ENCODE results near the gene SLC35D2.
"Not testable (repeated sequence)": the region's sequence is repeated elsewhere in the genome, so short reads cannot be mapped to it uniquely, and the experiment has no call there.

The SLC35D2 gene

GRCh38 chr9:96379461-96379860 lies 4.0 kb downstream of the SLC35D2 start:
- H3K36me3 ChIP-seq (ENCODE audit: control insufficient read depth, insufficient read depth, low read length): peaks cover 9% of the 10 kb centered on the region
- no peak overlapping the region for H3K4me3 ChIP-seq (ENCODE audit: extremely low read depth, insufficient read depth, low read length, poor library complexity, severe bottlenecking)
- no peaks in the 10 kb centered on the region for H3K9me3 ChIP-seq (ENCODE audit: control insufficient read depth, low read length)
- peaks cover 24% of the 10 kb centered on the region for H3K4me1 ChIP-seq (ENCODE audit: control insufficient read depth, insufficient read depth, low read length, poor library complexity, severe bottlenecking)
- no peak overlapping the region for H3K27ac ChIP-seq (ENCODE audit: low read depth, low read length, severe bottlenecking)
- 67% methylated on average over 1 of the region's 2 CpGs; no CpG with 5 or more reads in 1 of the 2 experiments for WGBS, 2 experiments (ENCODE audit: insufficient coverage in 2 of 2)

- Histone ChIP-seq H3K27ac (ENCODE audit: low read depth, low read length, severe bottlenecking) (no peak overlapping the region), H3K4me1 (ENCODE audit: control insufficient read depth, insufficient read depth, low read length, poor library complexity, severe bottlenecking) (peaks cover 21% of the 10 kb centered on the region), H3K36me3 (ENCODE audit: control insufficient read depth, insufficient read depth, low read length) (peaks cover 9% of the 10 kb centered on the region), H3K9me3 (ENCODE audit: control insufficient read depth, low read length) (no peaks in the 10 kb centered on the region), H3K4me3 (ENCODE audit: extremely low read depth, insufficient read depth, low read length, poor library complexity, severe bottlenecking) (no peak overlapping the region)
- 94 to 100% methylated on average over 1 to 3 of the region's 3 CpGs for WGBS, 2 experiments (ENCODE audit: insufficient coverage in 2 of 2)
Observed at GRCh38 chr9:96378187-96378586, 5.3 kb downstream of the SLC35D2 start.

GRCh38 chr9:96376891-96377874 lies 6.3 kb downstream of the SLC35D2 start:
- WGBS, 2 experiments (ENCODE audit: insufficient coverage in 2 of 2): 91% methylated on average over 12 to 13 of the region's 13 CpGs
- peaks cover 15% of the 10 kb centered on the region for H3K4me1 ChIP-seq (ENCODE audit: control insufficient read depth, insufficient read depth, low read length, poor library complexity, severe bottlenecking)
- no peak overlapping the region for H3K27ac ChIP-seq (ENCODE audit: low read depth, low read length, severe bottlenecking)
- no peaks in the 10 kb centered on the region for H3K9me3 ChIP-seq (ENCODE audit: control insufficient read depth, low read length)
- no peak overlapping the region for H3K4me3 ChIP-seq (ENCODE audit: extremely low read depth, insufficient read depth, low read length, poor library complexity, severe bottlenecking)
- peaks cover 9% of the 10 kb centered on the region for H3K36me3 ChIP-seq (ENCODE audit: control insufficient read depth, insufficient read depth, low read length)

GRCh38 chr9:96375507-96375906 lies 8.0 kb downstream of the SLC35D2 start:
- WGBS, 2 experiments (ENCODE audit: insufficient coverage in 2 of 2): 100% methylated on average over 4 to 6 of the region's 6 CpGs
- not testable (repeated sequence) for H3K36me3 ChIP-seq (ENCODE audit: control insufficient read depth, insufficient read depth, low read length); H3K9me3 ChIP-seq (ENCODE audit: control insufficient read depth, low read length); H3K4me3 ChIP-seq (ENCODE audit: extremely low read depth, insufficient read depth, low read length, poor library complexity, severe bottlenecking); H3K27ac ChIP-seq (ENCODE audit: low read depth, low read length, severe bottlenecking)
- peaks cover 11% of the 10 kb centered on the region for H3K4me1 ChIP-seq (ENCODE audit: control insufficient read depth, insufficient read depth, low read length, poor library complexity, severe bottlenecking)

GRCh38 chr9:96367943-96368342 lies 15.6 kb downstream of the SLC35D2 start:
- H3K4me3 ChIP-seq (ENCODE audit: extremely low read depth, insufficient read depth, low read length, poor library complexity, severe bottlenecking): no peak overlapping the region
- H3K27ac ChIP-seq (ENCODE audit: low read depth, low read length, severe bottlenecking): no peak overlapping the region
- H3K36me3 ChIP-seq (ENCODE audit: control insufficient read depth, insufficient read depth, low read length): peaks cover 34% of the 10 kb centered on the region
- H3K4me1 ChIP-seq (ENCODE audit: control insufficient read depth, insufficient read depth, low read length, poor library complexity, severe bottlenecking): no peaks in the 10 kb centered on the region
- no CpG with 5 or more reads among the region's 1 CpG for WGBS, 2 experiments (ENCODE audit: insufficient coverage in 2 of 2)
- H3K9me3 ChIP-seq (ENCODE audit: control insufficient read depth, low read length): no peaks in the 10 kb centered on the region

GRCh38 chr9:96363175-96363967 lies 20.1 kb downstream of the SLC35D2 start:
- WGBS, 2 experiments (ENCODE audit: insufficient coverage in 2 of 2): 93 to 96% methylated on average over 7 of the region's 9 CpGs
- Histone ChIP-seq H3K4me3 (ENCODE audit: extremely low read depth, insufficient read depth, low read length, poor library complexity, severe bottlenecking) (no peak overlapping the region), H3K9me3 (ENCODE audit: control insufficient read depth, low read length) (no peaks in the 10 kb centered on the region), H3K4me1 (ENCODE audit: control insufficient read depth, insufficient read depth, low read length, poor library complexity, severe bottlenecking) (no peaks in the 10 kb centered on the region), H3K27ac (ENCODE audit: low read depth, low read length, severe bottlenecking) (no peak overlapping the region), H3K36me3 (ENCODE audit: control insufficient read depth, insufficient read depth, low read length) (peaks cover 62% of the 10 kb centered on the region)

GRCh38 chr9:96362119-96362518 lies 21.4 kb downstream of the SLC35D2 start:
- H3K9me3 ChIP-seq (ENCODE audit: control insufficient read depth, low read length); H3K4me3 ChIP-seq (ENCODE audit: extremely low read depth, insufficient read depth, low read length, poor library complexity, severe bottlenecking); H3K27ac ChIP-seq (ENCODE audit: low read depth, low read length, severe bottlenecking); H3K4me1 ChIP-seq (ENCODE audit: control insufficient read depth, insufficient read depth, low read length, poor library complexity, severe bottlenecking): not testable (repeated sequence)
- 96 to 100% methylated on average over 1 to 4 of the region's 6 CpGs for WGBS, 2 experiments (ENCODE audit: insufficient coverage in 2 of 2)
- H3K36me3 ChIP-seq (ENCODE audit: control insufficient read depth, insufficient read depth, low read length): peaks cover 56% of the 10 kb centered on the region

GRCh38 chr9:96361668-96362067 lies 21.8 kb downstream of the SLC35D2 start:
- Histone ChIP-seq H3K4me1 (ENCODE audit: control insufficient read depth, insufficient read depth, low read length, poor library complexity, severe bottlenecking) (no peaks in the 10 kb centered on the region), H3K27ac (ENCODE audit: low read depth, low read length, severe bottlenecking) (no peak overlapping the region), H3K9me3 (ENCODE audit: control insufficient read depth, low read length) (no peaks in the 10 kb centered on the region), H3K36me3 (ENCODE audit: control insufficient read depth, insufficient read depth, low read length) (peaks cover 54% of the 10 kb centered on the region), H3K4me3 (ENCODE audit: extremely low read depth, insufficient read depth, low read length, poor library complexity, severe bottlenecking) (no peak overlapping the region)
- WGBS, 2 experiments (ENCODE audit: insufficient coverage in 2 of 2): 90 to 100% methylated on average over 2 to 4 of the region's 6 CpGs

GRCh38 chr9:96360976-96361375 lies 22.5 kb downstream of the SLC35D2 start:
- 100% methylated on average over 2 of the region's 2 CpGs for WGBS, 2 experiments (ENCODE audit: insufficient coverage in 2 of 2)
- Histone ChIP-seq H3K4me3 (ENCODE audit: extremely low read depth, insufficient read depth, low read length, poor library complexity, severe bottlenecking) (no peak overlapping the region), H3K4me1 (ENCODE audit: control insufficient read depth, insufficient read depth, low read length, poor library complexity, severe bottlenecking) (no peaks in the 10 kb centered on the region), H3K36me3 (ENCODE audit: control insufficient read depth, insufficient read depth, low read length) (peaks cover 52% of the 10 kb centered on the region), H3K27ac (ENCODE audit: low read depth, low read length, severe bottlenecking) (no peak overlapping the region), H3K9me3 (ENCODE audit: control insufficient read depth, low read length) (no peaks in the 10 kb centered on the region)

GRCh38 chr9:96360523-96360922 lies 23.0 kb downstream of the SLC35D2 start:
- H3K4me1 ChIP-seq (ENCODE audit: control insufficient read depth, insufficient read depth, low read length, poor library complexity, severe bottlenecking); H3K27ac ChIP-seq (ENCODE audit: low read depth, low read length, severe bottlenecking): not testable (repeated sequence)

More at GRCh38 chr9:96360523-96360922, 23.0 kb downstream of the SLC35D2 start:
- H3K36me3 ChIP-seq (ENCODE audit: control insufficient read depth, insufficient read depth, low read length): peaks cover 54% of the 10 kb centered on the region
- not testable (repeated sequence) for H3K4me3 ChIP-seq (ENCODE audit: extremely low read depth, insufficient read depth, low read length, poor library complexity, severe bottlenecking); H3K9me3 ChIP-seq (ENCODE audit: control insufficient read depth, low read length)
- WGBS, 2 experiments (ENCODE audit: insufficient coverage in 2 of 2): no CpG with 5 or more reads among the region's 6 CpGs

Data from mesodermal cell (in vitro differentiated cells).